IMR-90 (cell line): ENCODE results near the gene CD82. TPM values are rescaled to one million over a fixed set of nuclear protein-coding genes. Genes with fewer than 3 reads are reported as not detected.

Source experiments
- ATAC-seq: fragments of 200-7000 bp; cut with Tn5 transposase; 2 replicates; pipeline ENCODE4 v1.9.1; 2020; ENCODE audit warnings: low read depth, mild to moderate bottlenecking, moderate library complexity
- BruUV-seq: library from RNA; stranded (reverse); fragments of 400-500 nt; replicated peaks from 2 replicates; lab custom pipeline; 2021; lab: Mats Ljungman, UMichigan
- CTCF ChIA-PET: fragments of 300-600 bp; formaldehyde crosslinking; extraction: SDS; loops from one replicate; lab custom pipeline; 2021; ENCODE audit warnings: antibody characterized with exemption; lab: Yijun Ruan, JAX
- POLR2A ChIA-PET: fragments of 300-600 bp; sonication (Branson Sonifier 250); formaldehyde crosslinking; loops from one replicate; lab custom pipeline; 2022; ENCODE audit warnings: antibody characterized with exemption; ENCODE audit not compliant: unreplicated experiment; lab: Charles Lee
- DNase-seq: peaks from one replicate; pipeline ENCODE4 v3.0.0; 2013
- H2AFZ ChIP-seq: replicated peaks from 2 replicates; pipeline ENCODE3; 2013; ENCODE audit warnings: low read length, mild to moderate bottlenecking; ENCODE audit not compliant: poor library complexity
- H2AK5ac ChIP-seq: 2 replicates; pipeline ENCODE4 v1.6.1; 2013; ENCODE audit warnings: low read depth, low read length, inconsistent platforms
- H2AK9ac ChIP-seq: replicated peaks from 2 replicates; pipeline ENCODE3; 2013; ENCODE audit warnings: mild to moderate bottlenecking, low read depth, low read length, moderate library complexity; ENCODE audit not compliant: poor library complexity
- H2BK120ac ChIP-seq: 2 replicates; pipeline ENCODE4 v1.6.1; 2013; ENCODE audit warnings: low read depth, low read length, inconsistent platforms
- H2BK15ac ChIP-seq: 3 replicates; pipeline ENCODE4 v1.6.1; 2013; ENCODE audit warnings: low read depth, low read length, inconsistent platforms
- H2BK20ac ChIP-seq: 2 replicates; pipeline ENCODE4 v1.6.1; 2013; ENCODE audit warnings: low read depth, mild to moderate bottlenecking, inconsistent platforms, low read length, moderate library complexity
- H2BK5ac ChIP-seq: 2 replicates; pipeline ENCODE4 v1.6.1; 2013; ENCODE audit warnings: mild to moderate bottlenecking, low read depth, low read length, inconsistent platforms; ENCODE audit not compliant: poor library complexity, severe bottlenecking
- H3K14ac ChIP-seq: replicated peaks from 2 replicates; pipeline ENCODE4 v1.6.1; 2013; ENCODE audit warnings: low read depth, low read length, inconsistent platforms
- H3K18ac ChIP-seq: 2 replicates; pipeline ENCODE4 v1.6.1; 2013; ENCODE audit warnings: low read depth, low read length, control low read depth
- H3K23ac ChIP-seq: 2 replicates; pipeline ENCODE4 v1.6.1; 2013; ENCODE audit warnings: low read depth, low read length, inconsistent platforms
- H3K27ac ChIP-seq: 2 replicates; pipeline ENCODE4 v1.5.1; 2013; ENCODE audit warnings: mild to moderate bottlenecking, control low read depth, low read length; ENCODE audit not compliant: insufficient read depth
- H3K27me3 ChIP-seq: 2 replicates; pipeline ENCODE4 v1.6.1; 2013; ENCODE audit warnings: low read length; ENCODE audit not compliant: control insufficient read depth, insufficient read depth
- H3K36me3 ChIP-seq: 2 replicates; pipeline ENCODE4 v1.6.1; 2013; ENCODE audit warnings: low read length, mixed read lengths; ENCODE audit not compliant: control insufficient read depth, insufficient read depth
- H3K4ac ChIP-seq: 2 replicates; pipeline ENCODE4 v1.6.1; 2013; ENCODE audit warnings: low read depth, low read length, inconsistent platforms
- H3K4me1 ChIP-seq: 2 replicates; pipeline ENCODE4 v1.6.1; 2013; ENCODE audit warnings: low read length, mixed read lengths; ENCODE audit not compliant: control insufficient read depth, insufficient read depth
- H3K4me2 ChIP-seq: 2 replicates; pipeline ENCODE4 v1.6.1; 2013; ENCODE audit warnings: low read depth, mild to moderate bottlenecking, control low read depth, low read length, moderate library complexity
- H3K4me3 ChIP-seq: 2 replicates; pipeline ENCODE4 v1.5.1; 2013; ENCODE audit warnings: low read depth, mild to moderate bottlenecking, control low read depth, low read length, moderate library complexity; ENCODE audit not compliant: insufficient read depth
- H3K56ac ChIP-seq: 2 replicates; pipeline ENCODE4 v1.6.1; 2013; ENCODE audit warnings: low read length, inconsistent platforms; ENCODE audit not compliant: insufficient read depth; ENCODE audit errors: extremely low read depth
- H3K79me1 ChIP-seq, 2 experiments: 2 replicates each; pipeline ENCODE4 v1.6.1; 2013; ENCODE audit warnings: low read length in 2 of 2, inconsistent platforms in 1 of 2, low read depth in 1 of 2
- H3K9ac ChIP-seq: 2 replicates; pipeline ENCODE4 v1.6.1; 2013; ENCODE audit warnings: low read depth, low read length, control low read depth
- H3K9me1 ChIP-seq: 2 replicates; pipeline ENCODE4 v1.6.1; 2013; ENCODE audit warnings: low read length, inconsistent platforms; ENCODE audit not compliant: insufficient read depth
- H3K9me3 ChIP-seq: 2 replicates; pipeline ENCODE4 v1.6.1; 2013; ENCODE audit warnings: low read length; ENCODE audit not compliant: control insufficient read depth, insufficient read depth
- H4K20me1 ChIP-seq: 2 replicates; pipeline ENCODE4 v1.6.1; 2013; ENCODE audit warnings: low read length, inconsistent platforms; ENCODE audit not compliant: insufficient read depth
- H4K5ac ChIP-seq: 2 replicates; pipeline ENCODE4 v1.6.1; 2013; ENCODE audit warnings: mild to moderate bottlenecking, low read depth, low read length, control low read depth
- H4K8ac ChIP-seq, 2 experiments: 2 replicates each; pipeline ENCODE4 v1.6.1; 2013; ENCODE audit warnings: low read depth in 2 of 2, low read length in 2 of 2, control low read depth in 1 of 2, inconsistent platforms in 1 of 2
- H4K91ac ChIP-seq: 2 replicates; pipeline ENCODE4 v1.6.1; 2013; ENCODE audit warnings: low read depth, low read length, inconsistent platforms; ENCODE audit not compliant: insufficient read depth
- CEBPB ChIP-seq: IDR thresholded peaks from 2 replicates; pipeline ENCODE4 v1.6.1; 2012; ENCODE audit warnings: low read depth, low read length, improper control_type of control experiment
- CHD1 ChIP-seq: IDR thresholded peaks from 2 replicates; pipeline ENCODE4 v1.6.1; 2012; ENCODE audit warnings: low read depth, low read length, improper control_type of control experiment
- CTCF ChIP-seq: conservative IDR thresholded peaks from 2 replicates; pipeline ENCODE4 v1.5.1; 2012; ENCODE audit warnings: mild to moderate bottlenecking, low read depth, low read length, improper control_type of control experiment
- ELK1 ChIP-seq: fragments of 150-350 bp; IDR thresholded peaks from 2 replicates; pipeline ENCODE4 v1.6.1; 2016; ENCODE audit warnings: low read depth, mild to moderate bottlenecking, low read length, moderate library complexity, borderline replicate concordance
- MAFK ChIP-seq: IDR thresholded peaks from 2 replicates; pipeline ENCODE4 v1.6.1; 2012; ENCODE audit warnings: low read depth, low read length, improper control_type of control experiment
- MAZ ChIP-seq: IDR thresholded peaks from 2 replicates; pipeline ENCODE4 v1.6.1; 2012; ENCODE audit warnings: low read depth, mild to moderate bottlenecking, low read length, improper control_type of control experiment, moderate library complexity, borderline replicate concordance
- MXI1 ChIP-seq: IDR thresholded peaks from 2 replicates; pipeline ENCODE4 v1.6.1; 2012; ENCODE audit warnings: low read depth, mild to moderate bottlenecking, low read length, moderate library complexity, borderline replicate concordance
- NFE2L2 ChIP-seq: fragments of 150-350 bp; IDR thresholded peaks from 2 replicates; pipeline ENCODE4 v1.6.1; 2016; ENCODE audit warnings: low read depth, mild to moderate bottlenecking, low read length
- POLR2A ChIP-seq: IDR thresholded peaks from 2 replicates; pipeline ENCODE4 v1.6.1; 2012; ENCODE audit warnings: mild to moderate bottlenecking, low read depth, low read length
- RAD21 ChIP-seq: IDR thresholded peaks from 2 replicates; pipeline ENCODE4 v1.6.1; 2012; ENCODE audit warnings: low read length, improper control_type of control experiment
- RFX5 ChIP-seq: IDR thresholded peaks from 2 replicates; pipeline ENCODE4 v1.8.0; 2012; ENCODE audit warnings: low read depth, mild to moderate bottlenecking, low read length, moderate library complexity
- WGBS, 2 experiments: methylation state at CpG; one replicate each; pipeline versions ENCODE4 v1.1.5 to v1.1.7; 2013; ENCODE audit warnings: missing lambda C conversion rate in 2 of 2; ENCODE audit not compliant: insufficient read length in 1 of 2; ENCODE audit errors: extremely low coverage in 2 of 2; 5-methylcytosine and 5-hydroxymethylcytosine counted together
- dilution Hi-C: fragments of 300-500 bp; cut with HindIII; formaldehyde crosslinking; loops from one replicate; pipeline ENCODE4 v1.14.3; 2018; ENCODE audit warnings: low sequenced_read_pairs; ENCODE audit not compliant: unreplicated experiment
- in situ Hi-C: fragments of 300-500 bp; cut with MboI; formaldehyde crosslinking; loops from 3 replicates; pipeline ENCODE4 v1.14.3; 2019; ENCODE audit warnings: low sequenced_read_pairs, inconsistent platforms, mixed read lengths
- intact Hi-C: fragments of 100-400 bp; cut with micrococcal nuclease; formaldehyde crosslinking; loops from 2 replicates; pipeline ENCODE4 v1.10.0; 2022
- polyA plus RNA-seq, 3 experiments: library from polyadenylated mRNA; depleted of rRNA; stranded (reverse); fragments of >200 nt; gene quantifications; 2 replicates each; pipeline ENCODE4 v1.2.3, GENCODE V29; 2012; ENCODE audit warnings: low replicate concordance in 1 of 3
- total RNA-seq: library from RNA; depleted of rRNA; stranded (reverse); fragments of >200 nt; gene quantifications from 2 replicates; pipeline ENCODE4 v1.2.3, GENCODE V29; 2012

The CD82 gene
- total and polyA plus RNA-seq, 2 of the 4 experiments (the other 2 are of a cell fraction): 32.8 to 49.4 TPM

GRCh38 chr11:44617671-44618461 is 52.4 kb downstream of the CD82 start (continued):
- no peak for TF ChIP-seq CHD1

- dilution Hi-C loops (no loop called here), intact Hi-C loops (loop anchor here (10.0 kb wide), 1 partner anchor 524 kb away; the partner anchor contains the start of gene EXT2)
- TF ChIP-seq POLR2A (no peak), MXI1 (no peak), MAFK (no peak), CTCF (no peak), RFX5 (no peak), RAD21 (no peak), MAZ (no peak), ELK1 (no peak), NFE2L2 (no peak), CEBPB (no peak)
Measured at GRCh38 chr11:44618561-44619425, 53.3 kb downstream of the CD82 start.

More at GRCh38 chr11:44618561-44619425, 53.3 kb downstream of the CD82 start:
- no peak overlapping the region for H2BK120ac ChIP-seq
- H3K56ac ChIP-seq: no peak overlapping the region
- no peak overlapping the region for H3K4me3 ChIP-seq
- no peak overlapping the region for H2BK15ac ChIP-seq
- H3K4me1 ChIP-seq: no peaks in the 10 kb centered on the region; the same call in 1 of the 2 replicates
- H3K9ac ChIP-seq: no peak overlapping the region
- ChIA-PET CTCF (interaction anchor here (2.2 kb wide), 1 partner anchor 64 kb away, joined by 55 read pairs; no protein-coding TSS in a partner anchor), POLR2A (no interaction called here)
- DNase-seq (no peak), ATAC-seq (no peak)
- no peak overlapping the region for H3K27ac ChIP-seq
- no peak overlapping the region for H3K4ac ChIP-seq
- 0 out of 2 replicates have a peak, but pooled peaks cover 3% of the 10 kb centered on the region for H4K20me1 ChIP-seq
- peaks cover 16% of the 10 kb centered on the region for H3K36me3 ChIP-seq
- H2AK5ac ChIP-seq: no peak overlapping the region
- no peak overlapping the region for H3K14ac ChIP-seq
- no peak overlapping the region for H4K5ac ChIP-seq
- no peaks in the 10 kb centered on the region for H3K79me1 ChIP-seq
- H3K18ac ChIP-seq: no peak overlapping the region
- H4K8ac ChIP-seq: no peak overlapping the region
- whole genome bisulfite sequencing, 2 experiments: 93% methylated on average over 6 of the region's 22 CpGs; no CpG with 5 or more reads in 1 of the 2 experiments
- no peaks in the 10 kb centered on the region for H3K9me3 ChIP-seq
- H3K4me2 ChIP-seq: no peak overlapping the region
- no peaks in the 10 kb centered on the region for H3K9me1 ChIP-seq
- H2AK9ac ChIP-seq: no peak overlapping the region
- in situ Hi-C loops: no loop called here
- H2BK20ac ChIP-seq: no peak overlapping the region
- H2AFZ ChIP-seq: no peak overlapping the region
- no peak overlapping the region for H2BK5ac ChIP-seq
- BruUV-seq: no TSS peak
- H3K23ac ChIP-seq: no peak overlapping the region
- no peaks in the 10 kb centered on the region for H3K27me3 ChIP-seq
- no peak overlapping the region for H4K91ac ChIP-seq
